22Rv1 (cell line): Measurements from ENCODE around the gene MAP1LC3A.

Experiments
- CTCF ChIP-seq: fragments of 450-650 bp; IDR thresholded peaks from 2 replicates; pipeline ENCODE4 v1.5.1; 2017; ENCODE audit warnings: mild to moderate bottlenecking
- ZFX ChIP-seq: fragments of 450-650 bp; IDR thresholded peaks from 2 replicates; pipeline ENCODE4 v1.6.1; 2017; ENCODE audit warnings: antibody characterized with exemption, borderline replicate concordance

GRCh38 chr20:34553366-34553867 lies 5.1 kb upstream of the MAP1LC3A start:
- no peak for TF ChIP-seq CTCF
- TF ChIP-seq ZFX, result no peak
